ENCODE data around the gene CCDC3.

DNA sequence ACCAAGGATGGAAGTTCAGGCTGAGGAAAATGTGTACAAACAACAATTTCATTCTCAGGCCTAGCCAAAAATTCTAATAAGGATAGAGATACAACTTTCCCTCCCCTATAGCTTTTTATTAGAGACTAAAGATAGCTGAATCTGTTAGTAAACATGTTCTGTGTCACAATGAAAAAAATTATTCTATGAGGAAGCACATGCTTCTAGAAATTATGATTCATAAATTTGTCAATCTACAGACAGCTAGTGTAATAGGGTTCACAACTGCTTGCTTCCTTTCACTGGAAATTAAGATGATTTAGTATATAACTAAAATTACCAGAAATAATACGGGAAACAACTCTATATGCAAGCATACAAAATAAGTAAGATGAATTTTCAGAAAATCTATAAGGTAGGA is 56.6 kb downstream of the CCDC3 start:
- TF ChIP-seq, protein P1, sequence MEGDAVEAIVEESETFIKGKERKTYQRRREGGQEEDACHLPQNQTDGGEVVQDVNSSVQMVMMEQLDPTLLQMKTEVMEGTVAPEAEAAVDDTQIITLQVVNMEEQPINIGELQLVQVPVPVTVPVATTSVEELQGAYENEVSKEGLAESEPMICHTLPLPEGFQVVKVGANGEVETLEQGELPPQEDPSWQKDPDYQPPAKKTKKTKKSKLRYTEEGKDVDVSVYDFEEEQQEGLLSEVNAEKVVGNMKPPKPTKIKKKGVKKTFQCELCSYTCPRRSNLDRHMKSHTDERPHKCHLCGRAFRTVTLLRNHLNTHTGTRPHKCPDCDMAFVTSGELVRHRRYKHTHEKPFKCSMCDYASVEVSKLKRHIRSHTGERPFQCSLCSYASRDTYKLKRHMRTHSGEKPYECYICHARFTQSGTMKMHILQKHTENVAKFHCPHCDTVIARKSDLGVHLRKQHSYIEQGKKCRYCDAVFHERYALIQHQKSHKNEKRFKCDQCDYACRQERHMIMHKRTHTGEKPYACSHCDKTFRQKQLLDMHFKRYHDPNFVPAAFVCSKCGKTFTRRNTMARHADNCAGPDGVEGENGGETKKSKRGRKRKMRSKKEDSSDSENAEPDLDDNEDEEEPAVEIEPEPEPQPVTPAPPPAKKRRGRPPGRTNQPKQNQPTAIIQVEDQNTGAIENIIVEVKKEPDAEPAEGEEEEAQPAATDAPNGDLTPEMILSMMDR (conservative IDR thresholded peaks at IDR 0.05; ENCODE audit: low read depth, low read length), result no peak
- no peak for TF ChIP-seq EZH2 (IDR thresholded peaks at IDR 0.05; ENCODE audit: low read length, unreplicated experiment)
